ENCODE measurements around the gene SND1. TPM values are rescaled to one million over a fixed set of nuclear protein-coding genes. Genes with fewer than 3 reads are reported as not detected.

The SND1 gene
- total and polyA plus RNA-seq, 10 of the 15 experiments (the other 5 are each of a cell fraction or from before 2014, with no cell fraction given), result 52.4 to 270 (median 146) TPM

DNA sequence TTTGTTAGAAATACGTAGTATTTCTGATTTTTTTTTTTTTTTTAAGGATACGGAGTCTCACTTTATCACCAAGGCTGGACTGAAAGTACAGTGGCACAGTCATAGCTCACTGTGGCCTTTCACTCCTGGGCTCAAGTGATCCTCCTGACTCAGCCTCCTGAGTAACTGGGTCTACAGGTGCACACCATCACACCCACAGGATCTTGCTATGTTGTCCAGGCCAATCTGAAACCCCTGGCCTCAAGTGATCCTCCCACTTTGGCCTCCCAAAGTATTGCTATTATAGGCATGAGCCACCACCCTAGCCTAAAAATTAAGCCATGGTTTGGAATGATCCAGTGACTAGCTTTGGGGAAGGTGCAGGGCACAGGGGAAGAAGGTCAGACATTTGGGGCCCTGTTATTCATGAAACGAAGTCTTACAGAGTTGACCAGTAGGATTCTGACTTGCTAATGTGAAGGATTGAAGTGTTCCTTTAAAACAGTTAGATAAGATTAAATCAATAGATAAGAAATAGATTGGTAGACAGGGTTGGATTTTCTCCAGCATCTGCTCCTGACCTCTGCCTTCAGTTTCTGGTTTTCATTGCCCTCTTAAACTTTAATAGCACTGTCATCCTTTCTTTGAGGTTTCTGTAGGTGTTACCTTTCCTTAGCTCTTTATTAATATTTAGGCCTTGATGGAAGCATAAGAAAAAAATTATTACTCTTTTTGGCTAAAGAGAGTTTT is 257.6 kb downstream of the SND1 start:
- ChIA-PET RAD21 (ENCODE audit: unreplicated experiment) (no interaction called here), CTCF (interaction anchor here (1.1 to 1.4 kb wide), 4 partner anchors 8 to 116 kb away, joined by 3 to 4 read pairs (median 3); no protein-coding TSS in a partner anchor), SMC1A (ENCODE audit: uncharacterized antibody, unreplicated experiment) (interaction anchor here (0.7 to 3.3 kb wide), 6 partner anchors 7 to 92 kb away, joined by 3 to 19 read pairs (median 4); no protein-coding TSS in a partner anchor), POLR2A (interaction anchor here (0.7 to 1.1 kb wide), 4 partner anchors 8 to 147 kb away, joined by 3 to 4 read pairs (median 3); no protein-coding TSS in a partner anchor)
- 95% methylated on average over 3 of the region's 3 CpGs for WGBS (ENCODE audit: insufficient coverage, insufficient replicate concordance, low lambda C conversion rate, missing lambda C conversion rate)
- in situ Hi-C loops (cut with MboI), result no loop called here
- Histone ChIP-seq H3K4me1 (ENCODE audit: control insufficient read depth, insufficient read depth, low read length) (peaks cover 39% of the 10 kb centered on the region), H2AFZ (ENCODE audit: control insufficient read depth, low read depth, low read length) (no peak overlapping the region), H4K20me1 (ENCODE audit: control insufficient read depth, insufficient read depth) (no peaks in the 10 kb centered on the region), H3K27me3 (replicated peaks in 1 of 2; ENCODE audit: control insufficient read depth in 2 of 2, insufficient read depth in 2 of 2, low read length in 1 of 2) (no peaks in the 10 kb centered on the region), H3K9me3 (replicated peaks; ENCODE audit: control insufficient read depth, insufficient read depth, low read length) (no peaks in the 10 kb centered on the region), H3K9ac (ENCODE audit: control insufficient read depth, insufficient read depth, low read length) (no peak overlapping the region), H3K27ac (ENCODE audit: control insufficient read depth, insufficient read depth) (no peak overlapping the region), H3K36me3 (ENCODE audit: control insufficient read depth in 2 of 2, insufficient read depth in 2 of 2, low read length in 1 of 2) (peaks cover 3 to 7% of the 10 kb centered on the region in 2 experiments; a peak in 3 of 4 replicates), H3K4me2 (ENCODE audit: control insufficient read depth, insufficient read depth) (no peak overlapping the region), H3K4me3 (no peak overlapping the region), H3K79me2 (ENCODE audit: control insufficient read depth, insufficient read depth, low read length) (peaks cover 16% of the 10 kb centered on the region)
- BruUV-seq (replicated peaks), result no TSS peak
- TF ChIP-seq IRF4 (IDR thresholded peaks at IDR 0.05; ENCODE audit: low read depth, low read length), result no peak
- TF ChIP-seq EGR1 (IDR thresholded peaks at IDR 0.05; ENCODE audit: borderline replicate concordance in 1 of 2, low read depth in 2 of 2, low read length in 2 of 2), result no peak
- TF ChIP-seq FOS (IDR thresholded peaks at IDR 0.05; ENCODE audit: borderline replicate concordance, extremely low read depth, insufficient read length), result no peak
- TF ChIP-seq, protein P1, sequence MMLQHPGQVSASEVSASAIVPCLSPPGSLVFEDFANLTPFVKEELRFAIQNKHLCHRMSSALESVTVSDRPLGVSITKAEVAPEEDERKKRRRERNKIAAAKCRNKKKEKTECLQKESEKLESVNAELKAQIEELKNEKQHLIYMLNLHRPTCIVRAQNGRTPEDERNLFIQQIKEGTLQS (IDR thresholded peaks at IDR 0.05; ENCODE audit: borderline replicate concordance, extremely low read depth, low read depth, low read length), result no peak
- TF ChIP-seq, protein P2, sequence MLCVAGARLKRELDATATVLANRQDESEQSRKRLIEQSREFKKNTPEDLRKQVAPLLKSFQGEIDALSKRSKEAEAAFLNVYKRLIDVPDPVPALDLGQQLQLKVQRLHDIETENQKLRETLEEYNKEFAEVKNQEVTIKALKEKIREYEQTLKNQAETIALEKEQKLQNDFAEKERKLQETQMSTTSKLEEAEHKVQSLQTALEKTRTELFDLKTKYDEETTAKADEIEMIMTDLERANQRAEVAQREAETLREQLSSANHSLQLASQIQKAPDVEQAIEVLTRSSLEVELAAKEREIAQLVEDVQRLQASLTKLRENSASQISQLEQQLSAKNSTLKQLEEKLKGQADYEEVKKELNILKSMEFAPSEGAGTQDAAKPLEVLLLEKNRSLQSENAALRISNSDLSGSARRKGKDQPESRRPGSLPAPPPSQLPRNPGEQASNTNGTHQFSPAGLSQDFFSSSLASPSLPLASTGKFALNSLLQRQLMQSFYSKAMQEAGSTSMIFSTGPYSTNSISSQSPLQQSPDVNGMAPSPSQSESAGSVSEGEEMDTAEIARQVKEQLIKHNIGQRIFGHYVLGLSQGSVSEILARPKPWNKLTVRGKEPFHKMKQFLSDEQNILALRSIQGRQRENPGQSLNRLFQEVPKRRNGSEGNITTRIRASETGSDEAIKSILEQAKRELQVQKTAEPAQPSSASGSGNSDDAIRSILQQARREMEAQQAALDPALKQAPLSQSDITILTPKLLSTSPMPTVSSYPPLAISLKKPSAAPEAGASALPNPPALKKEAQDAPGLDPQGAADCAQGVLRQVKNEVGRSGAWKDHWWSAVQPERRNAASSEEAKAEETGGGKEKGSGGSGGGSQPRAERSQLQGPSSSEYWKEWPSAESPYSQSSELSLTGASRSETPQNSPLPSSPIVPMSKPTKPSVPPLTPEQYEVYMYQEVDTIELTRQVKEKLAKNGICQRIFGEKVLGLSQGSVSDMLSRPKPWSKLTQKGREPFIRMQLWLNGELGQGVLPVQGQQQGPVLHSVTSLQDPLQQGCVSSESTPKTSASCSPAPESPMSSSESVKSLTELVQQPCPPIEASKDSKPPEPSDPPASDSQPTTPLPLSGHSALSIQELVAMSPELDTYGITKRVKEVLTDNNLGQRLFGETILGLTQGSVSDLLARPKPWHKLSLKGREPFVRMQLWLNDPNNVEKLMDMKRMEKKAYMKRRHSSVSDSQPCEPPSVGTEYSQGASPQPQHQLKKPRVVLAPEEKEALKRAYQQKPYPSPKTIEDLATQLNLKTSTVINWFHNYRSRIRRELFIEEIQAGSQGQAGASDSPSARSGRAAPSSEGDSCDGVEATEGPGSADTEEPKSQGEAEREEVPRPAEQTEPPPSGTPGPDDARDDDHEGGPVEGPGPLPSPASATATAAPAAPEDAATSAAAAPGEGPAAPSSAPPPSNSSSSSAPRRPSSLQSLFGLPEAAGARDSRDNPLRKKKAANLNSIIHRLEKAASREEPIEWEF (IDR thresholded peaks at IDR 0.05; ENCODE audit: insufficient replicate concordance, low read depth, low read length), result no peak
- TF ChIP-seq ZNF24 (IDR thresholded peaks at IDR 0.05), result no peak
- DNase-seq (ENCODE audit: low read depth, low spot score) (no peak), ATAC-seq (no peak), FAIRE-seq (no peak)
- intact Hi-C loops (cut with micrococcal nuclease; ENCODE audit: unreplicated experiment), result no loop called here

Data from GM12878 (cell line).